Stimulated activated CD4-positive, alpha-beta T cell treated with anti-CD3 and anti-CD28 coated beads, Interleukin-1b, Interleukin-23, amount 100 ng/mL, for 4 hours (primary cell): ENCODE measurements around the gene KCNE4.
"Not testable (repeated sequence)": the region's sequence is repeated elsewhere in the genome, so short reads cannot be mapped to it uniquely, and the experiment has no call there.

Source experiments
- DNase-seq, 2 donors: peaks; one replicate each; pipeline ENCODE4 v3.0.0-alpha.2; 2020; ENCODE audit warnings: low read depth in 2 of 2

The KCNE4 gene

GRCh38 chr2:223057569-223057968, 5.6 kb downstream of the KCNE4 start:
- DNase-seq = no peak

- DNase-seq = no peak
Measured at GRCh38 chr2:223058952-223059716, 7.1 kb downstream of the KCNE4 start.

- no peak for DNase-seq
Measured at GRCh38 chr2:223060201-223060825, 8.3 kb downstream of the KCNE4 start.

- DNase-seq = no peak
Measured at GRCh38 chr2:223062396-223062795, 10.4 kb downstream of the KCNE4 start.

GRCh38 chr2:223065107-223065506, 13.1 kb downstream of the KCNE4 start:
- no peak for DNase-seq

GRCh38 chr2:223066721-223067120, 14.7 kb downstream of the KCNE4 start:
- DNase-seq = no peak

- DNase-seq = no peak
Measured at GRCh38 chr2:223068071-223068470, 16.1 kb downstream of the KCNE4 start.

GRCh38 chr2:223069465-223069864, 17.5 kb downstream of the KCNE4 start:
- no peak for DNase-seq

GRCh38 chr2:223069988-223070387, 18.0 kb downstream of the KCNE4 start:
- no peak for DNase-seq

- DNase-seq = no peak
Measured at GRCh38 chr2:223071139-223071538, 19.1 kb downstream of the KCNE4 start.

- DNase-seq = no peak
Measured at GRCh38 chr2:223072826-223073225, 20.8 kb downstream of the KCNE4 start.

- no peak for DNase-seq
Measured at GRCh38 chr2:223075301-223076270, 23.6 kb downstream of the KCNE4 start.

- DNase-seq = no peak
Measured at GRCh38 chr2:223076573-223076972, 24.6 kb downstream of the KCNE4 start.

GRCh38 chr2:223078482-223078881, 26.5 kb downstream of the KCNE4 start:
- no peak for DNase-seq

GRCh38 chr2:223079378-223079777, 27.4 kb downstream of the KCNE4 start:
- no peak for DNase-seq

GRCh38 chr2:223079925-223080324, 27.9 kb downstream of the KCNE4 start:
- DNase-seq = no peak

- DNase-seq = not testable (repeated sequence)
Measured at GRCh38 chr2:223080790-223081360, 28.9 kb downstream of the KCNE4 start.

- no peak for DNase-seq
Measured at GRCh38 chr2:223081789-223082188, 29.8 kb downstream of the KCNE4 start.

GRCh38 chr2:223082706-223083105, 30.7 kb downstream of the KCNE4 start:
- no peak for DNase-seq

GRCh38 chr2:223083402-223084070, 31.5 kb downstream of the KCNE4 start:
- DNase-seq = no peak

GRCh38 chr2:223084873-223085272, 32.9 kb downstream of the KCNE4 start:
- no peak for DNase-seq
